Measurements from ENCODE around the gene UBTD2. TPM values are rescaled to one million over a fixed set of nuclear protein-coding genes. Genes with fewer than 3 reads are reported as not detected.
A peak's percentile ranks its signal among the peaks of the same experiment; 100 is the strongest.

The UBTD2 gene
- total RNA-seq, 4 donors from 2014 or later = 9.1 to 14.7 (median 12.3) TPM

DNA sequence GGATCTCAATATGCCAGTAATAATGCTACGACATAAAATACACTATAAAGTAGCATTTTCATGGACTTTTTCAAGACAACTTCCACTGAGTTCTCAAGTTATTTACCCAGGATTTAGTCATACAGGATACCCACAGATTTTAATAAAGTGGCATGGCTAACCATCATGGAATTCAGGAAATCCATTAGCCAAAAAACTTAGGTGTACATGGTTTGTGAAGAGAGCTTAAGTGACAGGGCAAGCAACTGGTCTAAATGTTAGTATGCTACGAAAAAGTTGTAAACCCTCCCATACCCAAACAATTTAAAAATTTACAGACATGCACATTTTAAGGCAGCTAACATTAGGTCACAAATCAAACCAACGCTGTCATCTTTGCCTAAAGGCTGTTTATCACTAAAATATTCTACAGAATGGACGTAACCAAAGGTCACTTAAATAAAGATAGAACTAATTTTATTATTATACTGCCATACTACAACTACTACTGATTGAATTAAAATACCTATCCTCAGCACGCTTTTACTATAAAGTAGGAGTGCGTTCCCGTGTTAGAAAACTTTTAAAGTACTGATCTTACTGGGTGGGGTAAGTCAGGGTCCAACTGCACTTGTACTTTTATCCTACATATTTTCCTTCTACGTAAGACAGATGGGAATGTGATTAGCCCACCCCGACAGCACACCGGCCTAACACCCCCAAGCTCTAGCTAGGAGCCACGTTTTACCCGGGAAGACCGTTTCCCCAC lies 1.1 kb downstream of the UBTD2 start:
- peak overlapping the region; percentile 92 to 99 (median 94) for H3K27ac ChIP-seq
- no peaks in the 10 kb centered on the region for H3K27me3 ChIP-seq
- H3K4me1 ChIP-seq = peaks cover 6 to 48% (median 16%) of the 10 kb centered on the region in 3 donors
- WGBS, 2 donors = 7 to 11% methylated on average over 11 to 13 of the region's 13 CpGs
- peak overlapping the region; percentile 72 to 99 (median 96) for H3K4me3 ChIP-seq
- TF ChIP-seq, protein P1, sequence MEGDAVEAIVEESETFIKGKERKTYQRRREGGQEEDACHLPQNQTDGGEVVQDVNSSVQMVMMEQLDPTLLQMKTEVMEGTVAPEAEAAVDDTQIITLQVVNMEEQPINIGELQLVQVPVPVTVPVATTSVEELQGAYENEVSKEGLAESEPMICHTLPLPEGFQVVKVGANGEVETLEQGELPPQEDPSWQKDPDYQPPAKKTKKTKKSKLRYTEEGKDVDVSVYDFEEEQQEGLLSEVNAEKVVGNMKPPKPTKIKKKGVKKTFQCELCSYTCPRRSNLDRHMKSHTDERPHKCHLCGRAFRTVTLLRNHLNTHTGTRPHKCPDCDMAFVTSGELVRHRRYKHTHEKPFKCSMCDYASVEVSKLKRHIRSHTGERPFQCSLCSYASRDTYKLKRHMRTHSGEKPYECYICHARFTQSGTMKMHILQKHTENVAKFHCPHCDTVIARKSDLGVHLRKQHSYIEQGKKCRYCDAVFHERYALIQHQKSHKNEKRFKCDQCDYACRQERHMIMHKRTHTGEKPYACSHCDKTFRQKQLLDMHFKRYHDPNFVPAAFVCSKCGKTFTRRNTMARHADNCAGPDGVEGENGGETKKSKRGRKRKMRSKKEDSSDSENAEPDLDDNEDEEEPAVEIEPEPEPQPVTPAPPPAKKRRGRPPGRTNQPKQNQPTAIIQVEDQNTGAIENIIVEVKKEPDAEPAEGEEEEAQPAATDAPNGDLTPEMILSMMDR (IDR thresholded peaks at IDR 0.05) = no peak
- TF ChIP-seq POLR2A (IDR thresholded peaks at IDR 0.05) = no peak
- DNase-seq = no peak
- H3K9me3 ChIP-seq = no peaks in the 10 kb centered on the region
- H3K36me3 ChIP-seq = no peaks in the 10 kb centered on the region
- intact Hi-C loops (cut with DNase I) = no loop called here

DNA sequence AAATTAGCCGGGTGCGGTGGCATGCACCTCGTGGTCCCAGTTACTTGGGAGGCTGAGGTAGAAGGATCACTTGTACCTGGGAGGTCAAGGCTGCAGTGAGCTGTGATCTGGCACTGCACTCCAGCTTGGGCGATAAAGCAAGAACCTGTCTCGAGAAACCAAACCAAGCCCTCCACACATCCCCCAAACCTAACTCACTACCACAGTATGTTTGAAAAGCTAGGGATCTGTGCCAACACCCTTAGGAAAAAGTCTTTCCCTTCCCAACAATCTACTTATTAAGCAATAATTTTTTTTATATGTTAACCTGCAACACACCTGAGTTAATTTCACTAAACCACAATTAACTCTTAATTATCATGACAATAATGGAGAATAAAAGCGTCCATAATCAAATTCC lies 2.2 kb downstream of the UBTD2 start:
- H3K4me1 ChIP-seq = peaks cover 6 to 53% (median 16%) of the 10 kb centered on the region in 3 donors
- no peaks in the 10 kb centered on the region for H3K27me3 ChIP-seq
- TF ChIP-seq, protein P1 (IDR thresholded peaks at IDR 0.05) = no peak
- no peak for TF ChIP-seq POLR2A (IDR thresholded peaks at IDR 0.05)
- DNase-seq = no peak
- no peaks in the 10 kb centered on the region for H3K9me3 ChIP-seq
- peak overlapping the region in 2 of 4 donors; percentile 98 to 99 for H3K4me3 ChIP-seq
- WGBS, 2 donors = 69 to 71% methylated on average over 6 of the region's 6 CpGs
- H3K36me3 ChIP-seq = no peaks in the 10 kb centered on the region
- peak overlapping the region in 2 of 4 donors; percentile 10 to 57 for H3K27ac ChIP-seq
- intact Hi-C loops (cut with DNase I) = no loop called here

DNA sequence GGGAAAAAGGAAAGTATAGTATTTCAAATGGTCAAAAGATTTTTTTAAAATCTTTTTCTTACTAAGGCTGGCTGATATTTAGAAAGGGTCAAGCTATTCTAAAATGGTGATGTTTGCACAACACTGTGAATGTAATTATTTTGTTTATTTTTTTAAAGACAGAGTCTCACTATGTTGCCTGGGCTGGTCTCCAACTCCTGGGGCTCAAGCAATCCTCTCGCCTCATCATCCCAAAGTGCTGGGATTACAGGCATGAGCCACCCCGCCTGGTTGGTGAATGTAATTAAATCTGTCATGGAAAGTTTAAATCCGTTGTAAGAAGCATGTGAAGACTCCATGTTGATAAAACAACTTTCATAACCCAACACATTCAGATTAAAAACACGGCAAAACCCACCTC lies 2.6 kb downstream of the UBTD2 start:
- TF ChIP-seq POLR2A (IDR thresholded peaks at IDR 0.05) = no peak
- TF ChIP-seq, protein P1 (IDR thresholded peaks at IDR 0.05) = no peak
- no peaks in the 10 kb centered on the region for H3K27me3 ChIP-seq
- H3K36me3 ChIP-seq = no peaks in the 10 kb centered on the region
- no peak for DNase-seq
- peak overlapping the region in 2 of 4 donors; percentile 10 to 57 for H3K27ac ChIP-seq
- peak overlapping the region in 1 of 4 donors; percentile 98 for H3K4me3 ChIP-seq
- 53 to 54% methylated on average over 4 of the region's 4 CpGs for WGBS, 2 donors
- peaks cover 6 to 56% (median 16%) of the 10 kb centered on the region in 3 donors for H3K4me1 ChIP-seq
- intact Hi-C loops (cut with DNase I) = no loop called here
- H3K9me3 ChIP-seq = no peaks in the 10 kb centered on the region

DNA sequence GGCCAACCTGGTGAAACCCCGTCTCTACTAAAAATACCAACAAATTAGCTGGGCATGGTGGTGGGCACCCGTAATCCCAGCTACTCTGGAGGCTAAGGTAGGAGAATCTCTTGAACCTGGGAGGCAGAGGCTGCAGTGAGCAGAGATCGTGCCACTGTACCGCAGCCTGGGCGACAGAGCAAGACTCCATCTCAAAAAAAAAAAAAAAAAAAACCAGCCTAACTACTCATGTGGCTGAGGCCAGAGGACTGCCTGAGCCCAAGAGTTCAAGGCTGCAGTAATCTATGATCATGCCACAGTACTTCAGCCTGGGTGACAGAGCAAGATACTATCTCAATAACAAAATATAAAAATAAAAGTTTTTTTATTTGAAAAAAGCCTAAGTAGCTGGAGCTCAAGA lies 3.2 kb downstream of the UBTD2 start:
- no peaks in the 10 kb centered on the region for H3K27me3 ChIP-seq
- DNase-seq = no peak
- H3K4me1 ChIP-seq = peaks cover 6 to 61% (median 16%) of the 10 kb centered on the region in 3 donors
- H3K4me3 ChIP-seq = no peak overlapping the region
- intact Hi-C loops (cut with DNase I) = no loop called here
- no peaks in the 10 kb centered on the region for H3K36me3 ChIP-seq
- WGBS, 2 donors = 88 to 91% methylated on average over 5 of the region's 5 CpGs
- no peaks in the 10 kb centered on the region for H3K9me3 ChIP-seq
- TF ChIP-seq, protein P1 (IDR thresholded peaks at IDR 0.05) = no peak
- no peak for TF ChIP-seq POLR2A (IDR thresholded peaks at IDR 0.05)
- H3K27ac ChIP-seq = no peak overlapping the region

DNA sequence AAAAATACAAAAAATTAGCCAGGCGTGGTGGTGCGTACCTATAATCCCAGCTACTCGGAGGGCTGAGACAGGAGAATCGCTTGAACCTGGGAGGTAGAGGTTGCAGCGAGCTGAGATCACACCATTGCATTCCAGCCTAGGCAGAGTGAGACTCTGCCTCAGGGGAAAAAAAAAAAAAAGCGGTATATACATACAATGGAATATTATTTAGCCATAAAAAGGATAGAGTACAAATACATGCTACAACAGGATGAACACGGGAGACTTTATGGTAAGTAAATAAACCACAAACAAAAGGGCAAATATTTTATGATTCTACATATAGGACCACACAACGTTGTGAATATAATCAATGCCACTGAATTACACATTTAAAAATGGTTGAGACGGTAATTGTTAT lies 5.2 kb downstream of the UBTD2 start:
- H3K36me3 ChIP-seq = no peaks in the 10 kb centered on the region
- WGBS, 2 donors = 92% methylated on average over 9 of the region's 9 CpGs
- intact Hi-C loops (cut with DNase I) = no loop called here
- peaks cover 0 to 5% (median 0%) of the 10 kb centered on the region in 3 donors for H3K9me3 ChIP-seq
- H3K4me3 ChIP-seq = no peak overlapping the region
- peaks cover 6 to 57% (median 16%) of the 10 kb centered on the region in 3 donors for H3K4me1 ChIP-seq
- no peak overlapping the region for H3K27ac ChIP-seq
- TF ChIP-seq, protein P1 (IDR thresholded peaks at IDR 0.05) = no peak
- TF ChIP-seq POLR2A (IDR thresholded peaks at IDR 0.05) = no peak
- H3K27me3 ChIP-seq = no peaks in the 10 kb centered on the region
- no peak for DNase-seq
